ENCODE results near the gene MIB2.
"Not testable (repeated sequence)": the region's sequence is repeated elsewhere in the genome, so short reads cannot be mapped to it uniquely, and the experiment has no call there.

The MIB2 gene

GRCh38 chr1:1658583-1659549, 43.6 kb downstream of the MIB2 start, which contains the start of gene CDK11B:
CDK11B (minus strand) TSS chr1:1659004; CDS start chr1:1657485, 1,519 bp downstream.
- peak; percentile 99 for DNase-seq

- not testable (repeated sequence) for DNase-seq
Observed at GRCh38 chr1:1662392-1662791, 47.1 kb downstream of the MIB2 start.

DNA sequence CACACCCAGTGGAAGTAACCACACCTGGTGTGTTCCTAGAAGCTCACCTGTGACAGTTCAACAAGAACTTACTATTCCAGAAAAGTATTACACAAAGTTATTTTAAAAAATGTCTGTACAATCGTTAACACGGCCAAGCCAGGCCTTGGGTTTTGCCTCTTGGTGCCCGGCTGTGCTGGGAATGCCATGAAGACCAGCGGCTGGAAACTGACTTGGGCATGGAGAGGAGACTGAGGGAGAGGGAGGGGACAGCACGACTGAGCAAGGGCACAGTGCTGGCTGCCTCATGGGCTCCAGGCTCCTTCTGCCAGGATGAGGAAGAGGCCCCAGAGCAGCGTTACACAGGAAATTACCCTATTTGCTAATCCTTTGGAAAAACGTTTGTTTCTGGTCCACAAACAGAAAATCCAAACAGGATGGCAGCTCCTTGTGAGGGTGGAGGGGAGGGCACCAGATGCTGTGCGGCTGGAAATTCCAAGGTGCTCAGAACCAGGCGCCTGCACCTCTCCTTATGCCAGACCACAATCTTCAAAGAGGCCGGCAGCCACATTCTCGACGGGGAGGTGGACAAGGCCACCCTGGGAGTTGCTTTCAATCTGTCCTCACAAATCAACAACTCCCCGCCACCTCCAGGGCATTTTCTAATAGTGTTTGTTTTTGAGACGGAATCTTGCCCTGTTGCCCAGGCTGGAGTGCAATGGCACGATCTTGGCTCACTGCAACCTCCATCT, 47.7 kb downstream of the MIB2 start:
- DNase-seq = not testable (repeated sequence)

DNA sequence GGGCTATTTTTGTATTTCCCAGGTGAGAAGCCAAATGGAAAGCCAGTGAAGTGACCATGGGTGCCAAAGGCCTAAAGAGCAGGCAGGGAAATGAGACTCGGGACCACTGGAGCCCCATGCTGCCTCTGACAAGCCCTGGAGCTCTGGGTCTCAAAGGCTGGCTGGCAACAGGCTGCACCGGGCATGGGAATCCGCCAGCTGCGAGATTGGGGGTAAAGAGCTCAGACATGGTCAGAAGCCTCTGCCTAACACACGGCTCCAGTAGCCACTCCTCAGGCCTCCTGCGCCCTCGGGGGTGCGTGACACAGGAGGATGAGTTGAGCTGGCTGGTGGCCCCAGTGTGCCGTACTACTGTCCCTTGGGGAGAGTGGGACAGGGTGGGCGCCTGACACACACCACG, 49.0 kb downstream of the MIB2 start:
- not testable (repeated sequence) for DNase-seq

DNA sequence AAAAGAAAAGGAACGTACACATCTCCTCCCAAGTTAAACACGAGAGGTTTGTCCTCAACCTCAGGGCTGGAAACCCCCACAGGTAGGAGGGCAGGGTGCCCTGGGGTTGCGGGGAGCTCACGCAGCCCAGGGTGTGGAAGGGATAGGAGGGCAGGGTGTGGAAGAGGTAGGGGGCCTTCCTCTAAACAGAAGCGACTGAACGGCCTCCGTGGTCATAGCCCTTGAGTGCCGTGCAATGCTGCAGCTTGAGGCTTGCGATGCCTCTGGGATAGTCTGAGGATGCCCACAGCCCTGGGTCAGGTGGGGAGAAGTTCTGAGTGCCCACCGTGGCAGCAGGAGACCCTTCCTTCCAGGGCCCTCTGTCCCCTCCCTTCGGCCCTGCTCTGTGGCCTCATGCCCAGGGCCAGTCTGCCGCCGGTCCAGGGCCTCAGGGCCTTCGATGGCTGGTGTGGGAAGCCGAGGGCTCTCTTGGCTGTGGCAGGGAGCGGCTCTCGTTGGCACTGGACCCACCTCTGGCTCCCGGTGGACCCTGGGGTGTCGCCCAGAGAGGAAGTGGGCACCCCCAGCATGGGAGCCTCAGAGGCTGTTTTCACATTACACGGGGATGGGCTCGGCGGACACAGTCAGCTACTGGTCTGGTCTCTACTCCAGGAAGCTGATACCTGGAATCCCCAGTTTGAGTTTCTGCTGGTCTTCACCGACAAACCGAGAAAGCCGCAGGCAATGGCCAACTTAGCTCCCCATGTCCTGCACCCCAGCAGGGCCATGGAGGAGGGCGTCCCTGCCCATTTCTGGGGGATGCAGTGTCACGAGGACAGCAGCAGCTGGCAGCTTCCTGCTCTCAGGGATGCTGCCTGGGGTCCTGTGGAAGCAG, 49.9 kb downstream of the MIB2 start:
- no peak for DNase-seq

- DNase-seq = peak; percentile 59
Observed at GRCh38 chr1:1665815-1666251, 50.5 kb downstream of the MIB2 start.

- DNase-seq = no peak
Observed at GRCh38 chr1:1666526-1666925, 51.2 kb downstream of the MIB2 start.

- no peak for DNase-seq
Observed at GRCh38 chr1:1669468-1670440, 54.5 kb downstream of the MIB2 start.

- no peak for DNase-seq
Observed at GRCh38 chr1:1670866-1671265, 55.6 kb downstream of the MIB2 start.

DNA sequence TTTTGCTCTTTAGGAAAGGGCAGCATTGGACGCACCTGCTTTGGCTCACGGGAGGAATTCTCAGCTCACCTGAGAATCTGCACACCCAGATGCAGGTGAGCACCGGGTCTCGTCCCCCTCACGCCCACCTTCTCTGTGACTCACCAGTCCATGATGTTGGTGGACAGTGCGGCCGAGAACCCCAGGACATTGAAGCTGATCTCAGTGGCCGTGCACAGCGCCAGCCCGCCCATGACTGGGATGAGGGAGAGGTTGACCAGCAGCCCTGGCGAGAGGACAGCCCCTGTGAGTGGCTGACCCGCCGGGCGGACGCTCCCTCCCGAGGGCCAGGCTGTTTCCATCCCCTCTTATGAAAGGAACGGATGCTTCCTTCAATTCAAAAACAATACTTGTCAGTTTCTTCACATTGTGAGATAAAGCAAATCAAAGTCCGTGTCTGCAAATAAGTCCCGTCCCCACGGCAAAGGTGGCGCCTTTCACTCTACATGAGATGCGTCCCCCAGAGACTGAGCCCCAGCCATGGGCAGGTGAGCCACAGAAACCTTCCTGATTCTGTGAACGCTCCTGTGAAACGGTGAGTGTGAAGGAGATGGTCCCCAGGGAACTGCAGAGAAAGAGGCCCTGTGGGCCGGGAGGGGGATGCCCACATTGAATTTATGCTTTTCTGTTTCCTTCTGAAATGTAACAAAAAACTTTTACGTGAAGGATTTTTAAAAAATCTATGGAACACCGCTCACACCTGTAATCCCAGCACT, 56.2 kb downstream of the MIB2 start:
- DNase-seq = no peak

- no peak for DNase-seq
Observed at GRCh38 chr1:1672181-1672965, 57.1 kb downstream of the MIB2 start.

- not testable (repeated sequence) for DNase-seq
Observed at GRCh38 chr1:1674806-1675205, 59.5 kb downstream of the MIB2 start.

- not testable (repeated sequence) for DNase-seq
Observed at GRCh38 chr1:1675218-1675617, 59.9 kb downstream of the MIB2 start.

DNA sequence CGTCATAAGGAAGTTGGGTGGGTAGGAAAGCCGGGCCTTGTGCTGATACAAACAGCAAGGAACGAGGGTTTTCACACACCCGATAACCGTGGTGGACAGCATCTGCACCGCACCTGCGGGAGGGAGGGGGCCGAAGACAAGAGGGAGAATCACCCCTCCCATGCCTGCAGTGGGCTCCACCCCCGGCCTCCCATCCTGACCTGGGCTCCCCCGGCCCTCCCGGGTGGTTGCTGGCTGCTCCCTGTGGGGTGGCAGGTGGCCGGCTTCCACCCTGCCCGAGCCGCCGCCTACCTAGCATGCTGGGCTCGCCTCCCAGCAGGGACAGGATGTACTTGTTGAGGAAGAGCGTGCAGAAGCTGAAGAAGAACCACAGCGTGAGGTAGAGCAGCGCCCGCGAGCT, 60.8 kb downstream of the MIB2 start:
- DNase-seq = not testable (repeated sequence)

DNA sequence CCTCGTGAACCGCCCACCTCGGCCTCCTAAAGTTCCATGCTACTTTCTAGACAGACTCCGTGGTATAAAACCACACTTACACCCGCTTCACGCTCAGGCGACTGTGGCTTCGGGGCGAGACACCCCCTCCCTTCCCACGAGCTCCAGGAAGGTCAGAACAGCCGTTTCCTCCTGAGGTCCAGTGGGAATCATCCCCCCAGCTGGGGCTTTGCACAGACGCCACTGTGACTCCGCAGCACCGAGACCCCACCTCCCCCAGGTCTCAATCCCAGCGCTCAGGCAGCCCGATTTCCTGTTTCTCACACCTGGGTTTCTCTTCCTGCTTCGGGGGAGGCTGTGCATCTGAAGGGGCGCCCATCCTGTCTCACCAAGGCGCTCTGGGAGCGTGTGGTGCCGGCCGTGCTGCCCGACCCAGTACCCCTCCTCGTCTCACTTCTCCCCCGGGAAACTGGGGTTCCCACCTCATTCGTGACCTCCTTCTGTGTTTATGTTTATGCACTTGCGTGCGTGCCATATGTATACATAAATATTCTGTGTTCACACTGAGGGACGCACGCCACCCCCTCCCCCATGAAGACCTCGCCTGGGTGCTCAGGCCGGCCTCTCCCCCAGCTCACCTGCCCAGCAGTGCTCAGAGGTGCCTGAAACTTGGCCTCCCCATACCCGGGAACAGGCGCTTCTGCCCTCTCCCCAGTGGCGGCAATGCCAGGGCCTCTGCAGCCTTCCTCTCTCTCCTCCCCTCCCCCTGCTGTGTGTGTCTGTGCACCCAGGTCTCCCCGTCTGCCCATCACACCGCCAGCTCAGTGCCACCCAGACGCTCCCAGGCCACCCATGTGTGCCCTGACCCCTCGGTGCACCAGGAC, 62.6 kb downstream of the MIB2 start:
- peak; percentile 56 for DNase-seq

DNA sequence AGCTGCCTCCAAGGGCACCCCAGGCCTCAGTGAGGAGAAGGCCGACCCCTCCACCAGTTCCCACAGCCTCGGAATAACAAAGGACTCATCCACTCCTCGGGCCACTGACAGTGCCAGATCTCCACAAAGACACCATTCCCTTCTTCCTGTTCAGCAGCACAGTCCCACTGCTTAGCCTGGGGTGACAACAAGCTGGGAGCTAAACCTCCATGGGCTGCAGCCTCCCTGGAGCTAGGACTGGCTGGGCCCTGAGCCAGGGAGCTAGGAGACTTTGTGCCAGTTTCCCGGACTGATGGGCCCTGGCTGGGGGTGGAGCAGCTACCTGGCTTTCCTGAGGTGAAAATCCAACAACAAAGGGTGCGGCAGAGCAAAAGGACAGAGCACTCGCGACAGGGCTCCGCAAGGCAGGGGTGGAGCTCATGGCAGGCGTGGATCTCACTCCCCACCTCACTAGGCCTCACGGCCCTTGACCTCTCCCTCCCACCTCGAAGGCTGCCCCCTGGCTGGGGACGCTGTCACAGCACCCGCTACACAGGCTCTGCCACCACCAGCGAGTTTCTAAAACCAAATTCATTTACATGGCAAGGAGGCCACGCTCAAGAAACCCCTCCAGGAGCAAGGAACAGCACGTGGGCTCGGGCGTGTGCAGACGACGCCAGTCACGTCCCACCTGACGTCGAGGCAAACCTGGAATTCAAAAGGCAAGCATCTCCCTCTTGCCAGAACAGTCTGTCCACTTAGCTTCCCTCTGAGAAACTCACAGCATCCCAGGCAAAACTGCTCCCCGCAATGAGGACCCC, 63.5 kb downstream of the MIB2 start:
- DNase-seq = peak; percentile 81

Measured in activated CD4-positive, alpha-beta T cell treated with anti-CD3 and anti-CD28 coated beads for 48 hours (primary cell).